Panc1 (cell line): Measurements from ENCODE around the gene TMEM117. TPM values are rescaled to one million over a fixed set of nuclear protein-coding genes. Genes with fewer than 3 reads are reported as not detected.
"Not testable (repeated sequence)": the region's sequence is repeated elsewhere in the genome, so short reads cannot be mapped to it uniquely, and the experiment has no call there.

Experiments
- ATAC-seq: fragments of 200-7000 bp; cut with Tn5 transposase; 2 replicates; pipeline ENCODE4 v1.9.1; 2020; ENCODE audit warnings: mild to moderate bottlenecking, moderate library complexity
- BruUV-seq: library from RNA; stranded (reverse); fragments of 400-500 nt; replicated peaks from 2 replicates; lab custom pipeline; 2021; lab: Mats Ljungman, UMichigan
- CTCF ChIA-PET: fragments of 300-600 bp; sonication (Branson Sonifier 250); formaldehyde crosslinking; loops from one replicate; lab custom pipeline; 2022; ENCODE audit warnings: antibody characterized with exemption; lab: Charles Lee
- POLR2A ChIA-PET: fragments of 300-600 bp; sonication (Branson Sonifier 250); formaldehyde crosslinking; loops from one replicate; lab custom pipeline; 2022; ENCODE audit warnings: antibody characterized with exemption; lab: Charles Lee
- DNase-seq: peaks from one replicate; pipeline ENCODE4 v3.0.0-alpha.2; 2010; ENCODE audit warnings: low read depth, low spot score
- H3K27ac ChIP-seq: 2 replicates; pipeline ENCODE4 v1.5.1; 2011; ENCODE audit warnings: mild to moderate bottlenecking, low read length, inconsistent platforms
- H3K27me3 ChIP-seq: fragments of 200-500 bp; sonication (Bioruptor generic); 2 replicates; pipeline ENCODE4 v1.6.0; 2014; ENCODE audit warnings: low read length, inconsistent platforms; ENCODE audit not compliant: control insufficient read depth, insufficient read depth
- H3K36me3 ChIP-seq: fragments of 200-500 bp; sonication (Bioruptor generic); 2 replicates; pipeline ENCODE4 v1.5.1; 2014; ENCODE audit warnings: inconsistent platforms, mild to moderate bottlenecking, low read length, moderate library complexity; ENCODE audit not compliant: control insufficient read depth, insufficient read depth
- H3K4me1 ChIP-seq: 2 replicates; pipeline ENCODE4 v1.5.1; 2011; ENCODE audit warnings: inconsistent platforms, mild to moderate bottlenecking, low read length, moderate library complexity; ENCODE audit not compliant: control insufficient read depth, insufficient read depth
- H3K4me3 ChIP-seq, 2 experiments: 2 replicates each; pipeline ENCODE4 v1.5.1; 2011 to 2012; ENCODE audit warnings: low read depth in 2 of 2, low read length in 2 of 2, mild to moderate bottlenecking in 2 of 2, inconsistent platforms in 1 of 2, moderate library complexity in 1 of 2
- H3K9me3 ChIP-seq: fragments of 200-500 bp; sonication (Bioruptor generic); 2 replicates; pipeline ENCODE4 v1.5.1; 2014; ENCODE audit warnings: low read depth, mild to moderate bottlenecking, inconsistent platforms, low read length, moderate library complexity; ENCODE audit not compliant: control insufficient read depth, insufficient read depth
- CTCF ChIP-seq: fragments of 450-650 bp; IDR thresholded peaks from 2 replicates; pipeline ENCODE4 v1.5.1; 2017; ENCODE audit warnings: mild to moderate bottlenecking
- POLR2AphosphoS5 ChIP-seq: IDR thresholded peaks from 2 replicates; pipeline ENCODE4 v1.6.1; 2012; ENCODE audit warnings: mild to moderate bottlenecking, low read depth, low read length, moderate library complexity
- REST ChIP-seq, 2 experiments: IDR thresholded peaks; 2 replicates each; pipeline ENCODE4 v1.6.1; 2011 to 2012; ENCODE audit warnings: low read depth in 2 of 2, control low read depth in 1 of 2, low read length in 1 of 2, mild to moderate bottlenecking in 1 of 2, moderate library complexity in 1 of 2; ENCODE audit not compliant: insufficient read depth in 1 of 2
- SIN3A ChIP-seq: IDR thresholded peaks from 2 replicates; pipeline ENCODE4 v1.6.1; 2012; ENCODE audit warnings: low read depth, mild to moderate bottlenecking, low read length, moderate library complexity, borderline replicate concordance; ENCODE audit not compliant: insufficient read depth
- TCF7L2 ChIP-seq: IDR thresholded peaks from 2 replicates; pipeline ENCODE4 v1.6.1; 2011; ENCODE audit warnings: mild to moderate bottlenecking, low read depth, low read length, inconsistent platforms
- in situ Hi-C: cut with HindIII; loops from 2 replicates; pipeline ENCODE4 v1.10.0; 2016; ENCODE audit warnings: low sequenced_read_pairs, low pct_unique_long_range_greater_than_20kb
- intact Hi-C: fragments of 100-400 bp; cut with micrococcal nuclease; formaldehyde crosslinking; loops from one replicate; pipeline ENCODE4 v1.10.0; 2022; ENCODE audit not compliant: unreplicated experiment
- total RNA-seq: library from RNA; stranded (reverse); gene quantifications from one replicate; pipeline ENCODE4 v1.2.1, GENCODE V29; 2021; ENCODE audit not compliant: unreplicated experiment

TMEM117 gene
- total RNA-seq, 1 experiment from 2014 or later = 5.5 TPM

DNA sequence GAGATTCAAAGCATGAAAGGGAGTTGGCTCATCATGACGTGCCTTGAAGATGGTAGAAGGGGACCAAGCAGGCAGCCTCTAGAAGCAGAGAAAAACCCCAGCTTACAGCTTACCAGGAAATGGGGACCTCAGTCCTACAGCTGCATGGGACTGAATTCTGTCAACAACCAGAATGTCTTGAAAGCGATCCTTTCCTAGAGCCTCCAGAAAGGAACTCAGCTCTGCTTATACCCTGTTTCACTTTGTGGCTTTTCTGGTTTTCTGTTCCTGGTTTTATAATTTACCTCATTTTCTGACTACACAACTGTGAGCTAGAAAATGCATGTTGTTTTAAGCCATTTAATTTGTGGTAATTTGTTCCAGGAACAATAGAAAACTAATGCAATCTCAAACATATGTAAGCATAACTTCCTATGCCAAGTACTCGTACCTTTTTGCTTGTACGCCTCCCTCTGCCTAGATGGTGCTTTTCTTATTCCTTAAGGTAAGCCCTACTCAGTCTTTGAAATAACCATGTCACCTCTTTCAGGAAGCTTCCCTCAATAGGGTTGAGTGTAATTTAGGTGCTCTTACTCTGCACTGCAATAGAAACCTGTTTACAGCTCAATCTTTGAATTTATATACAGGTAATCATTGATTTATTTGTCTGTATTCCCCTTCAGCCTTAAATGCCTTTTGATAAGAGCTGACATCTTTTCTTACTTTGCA is 348.8 kb downstream of the TMEM117 start:
- DNase-seq = no peak
- H3K27ac ChIP-seq = no peak overlapping the region
- no peak overlapping the region for H3K4me3 ChIP-seq
- H3K27me3 ChIP-seq = no peaks in the 10 kb centered on the region
- CTCF ChIA-PET = no interaction called here
- POLR2A ChIA-PET = no interaction called here
- intact Hi-C loops = no loop called here
- in situ Hi-C loops = no loop called here
- TF ChIP-seq CTCF = no peak
- TF ChIP-seq REST (IDR thresholded peaks at IDR 0.05; ENCODE audit: insufficient read depth in 1 of 2, low read depth in 2 of 2, low read length in 1 of 2) = no peak
- TF ChIP-seq SIN3A = no peak
- TF ChIP-seq POLR2AphosphoS5 = no peak
- H3K9me3 ChIP-seq = no peaks in the 10 kb centered on the region
- no peaks in the 10 kb centered on the region for H3K36me3 ChIP-seq
- BruUV-seq = no TSS peak
- ATAC-seq = no peak
- no peaks in the 10 kb centered on the region for H3K4me1 ChIP-seq

- no peaks in the 10 kb centered on the region for H3K9me3 ChIP-seq
- H3K4me3 ChIP-seq = no peak overlapping the region
- no TSS peak for BruUV-seq
- intact Hi-C loops = no loop called here
- CTCF ChIA-PET = no interaction called here
- no peak for ATAC-seq
- TF ChIP-seq SIN3A (no peak), TCF7L2 (no peak), REST (IDR thresholded peaks at IDR 0.05; ENCODE audit: insufficient read depth in 1 of 2, low read depth in 2 of 2, low read length in 1 of 2) (no peak), CTCF (no peak), POLR2AphosphoS5 (no peak)
- DNase-seq = no peak
- H3K4me1 ChIP-seq = no peaks in the 10 kb centered on the region
- in situ Hi-C loops = no loop called here
- H3K27me3 ChIP-seq = no peaks in the 10 kb centered on the region
- no peaks in the 10 kb centered on the region for H3K36me3 ChIP-seq
- H3K27ac ChIP-seq = no peak overlapping the region
- POLR2A ChIA-PET = no interaction called here
Observed at GRCh38 chr12:44193281-44193680, 357.4 kb downstream of the TMEM117 start.

- in situ Hi-C loops, H3K9me3 ChIP-seq, intact Hi-C loops, H3K27ac ChIP-seq, H3K36me3 ChIP-seq, H3K4me3 ChIP-seq, BruUV-seq, ATAC-seq, H3K4me1 ChIP-seq, POLR2A ChIA-PET, H3K27me3 ChIP-seq, CTCF ChIA-PET, DNase-seq: not testable (repeated sequence)
Observed at GRCh38 chr12:44195719-44196118, 359.8 kb downstream of the TMEM117 start.
